H1 (cell line): ENCODE measurements around the gene CEP72. TPM values are rescaled to one million over a fixed set of nuclear protein-coding genes. Genes with fewer than 3 reads are reported as not detected.

Experiments
- CTCF ChIA-PET: fragments of 300-600 bp; sonication (Branson Sonifier 250); formaldehyde crosslinking; loops from one replicate; lab custom pipeline; 2021; ENCODE audit not compliant: partially characterized antibody; lab: Charles Lee
- POLR2A ChIA-PET: fragments of 300-600 bp; sonication (Branson Sonifier 250); formaldehyde crosslinking; loops from one replicate; lab custom pipeline; 2021; ENCODE audit warnings: inconsistent platforms; ENCODE audit not compliant: partially characterized antibody; lab: Charles Lee
- DNase-seq, 2 experiments: peaks; one replicate each; pipeline versions ENCODE4 v3.0.0 to v3.0.0-alpha.2; 2010 to 2022; ENCODE audit warnings: low spot score in 2 of 2, low read depth in 1 of 2, mixed read lengths in 1 of 2
- FAIRE-seq: peaks from 2 replicates; lab custom pipeline; 2011; peaks lifted over from hg19 to GRCh38; lab: Jason Lieb, UNC
- H2AFZ ChIP-seq: 2 replicates; pipeline ENCODE4 v1.8.1; 2012; ENCODE audit warnings: low read length, inconsistent platforms
- H2AK5ac ChIP-seq: 2 replicates; pipeline ENCODE4 v1.6.1; 2013; ENCODE audit warnings: low read depth, low read length
- H2BK120ac ChIP-seq: replicated peaks from 2 replicates; pipeline ENCODE3; 2013; ENCODE audit warnings: low read depth, low read length, inconsistent platforms
- H2BK12ac ChIP-seq: 2 replicates; pipeline ENCODE4 v1.6.1; 2013; ENCODE audit warnings: low read depth, low read length
- H2BK15ac ChIP-seq: 2 replicates; pipeline ENCODE4 v1.6.1; 2013; ENCODE audit warnings: low read length
- H2BK20ac ChIP-seq: 2 replicates; pipeline ENCODE4 v1.6.1; 2013; ENCODE audit warnings: low read length
- H2BK5ac ChIP-seq: 2 replicates; pipeline ENCODE4 v1.6.1; 2013; ENCODE audit warnings: low read depth, low read length
- H3K14ac ChIP-seq: 2 replicates; pipeline ENCODE4 v1.6.1; 2013; ENCODE audit warnings: inconsistent platforms; ENCODE audit not compliant: insufficient read length
- H3K18ac ChIP-seq: 2 replicates; pipeline ENCODE4 v1.6.1; 2013; ENCODE audit warnings: low read length; ENCODE audit errors: extremely low read depth
- H3K23ac ChIP-seq: 2 replicates; pipeline ENCODE4 v1.6.1; 2013; ENCODE audit warnings: inconsistent platforms; ENCODE audit not compliant: insufficient read length
- H3K23me2 ChIP-seq: 2 replicates; pipeline ENCODE4 v1.6.1; 2013; ENCODE audit warnings: low read depth, low read length
- H3K27ac ChIP-seq: 2 replicates; pipeline ENCODE4 v1.6.1; 2011; ENCODE audit warnings: low read depth, low read length, inconsistent platforms
- H3K27me3 ChIP-seq, 4 experiments: replicated peaks in 1 of 4; 1 replicate in 1 of 4; 2 replicates in 3 of 4; pipeline versions ENCODE4 v1.6.1 to v1.8.1; 2011 to 2013; ENCODE audit warnings: low read length in 3 of 4, mild to moderate bottlenecking in 3 of 4, inconsistent platforms in 2 of 4, mixed read lengths in 2 of 4, moderate library complexity in 1 of 4; ENCODE audit not compliant: control insufficient read depth in 3 of 4, insufficient read depth in 3 of 4; ENCODE audit errors: extremely low read depth in 1 of 4
- H3K36me3 ChIP-seq, 4 experiments: 2 replicates each; pipeline versions ENCODE4 v1.6.1 to v1.8.1; 2011 to 2013; ENCODE audit warnings: mild to moderate bottlenecking in 4 of 4, low read length in 3 of 4, moderate library complexity in 2 of 4, control low read depth in 1 of 4, inconsistent platforms in 1 of 4; ENCODE audit not compliant: insufficient read depth in 4 of 4, control insufficient read depth in 2 of 4
- H3K4ac ChIP-seq: replicated peaks from 2 replicates; pipeline ENCODE3; 2013; ENCODE audit warnings: low read length, low read depth, mixed read lengths, inconsistent platforms; ENCODE audit not compliant: insufficient read length
- H3K4me1 ChIP-seq, 4 experiments: replicated peaks in 1 of 4; 1 replicate in 1 of 4; 2 replicates in 3 of 4; pipeline versions ENCODE4 v1.6.1 to v1.8.1; 2011 to 2013; ENCODE audit warnings: low read length in 3 of 4, inconsistent platforms in 2 of 4, mixed read lengths in 1 of 4; ENCODE audit not compliant: insufficient read depth in 4 of 4, control insufficient read depth in 3 of 4
- H3K4me2 ChIP-seq, 2 experiments: 2 replicates each; pipeline versions ENCODE4 v1.6.1 to v1.8.1; 2011 to 2013; ENCODE audit warnings: low read depth in 2 of 2, low read length in 2 of 2, control low read depth in 1 of 2, inconsistent platforms in 1 of 2, mild to moderate bottlenecking in 1 of 2; ENCODE audit not compliant: insufficient read depth in 1 of 2
- H3K4me3 ChIP-seq, 4 experiments: fragments of 200-600, 300-600 bp in 1 of 4; sonication (generic), shearing (Covaris generic), sonication (Bioruptor Twin) in 1 of 4; 2 replicates each; pipeline versions ENCODE4 v1.5.1 to v1.8.1; 2011 to 2016; ENCODE audit warnings: low read length in 4 of 4, low read depth in 3 of 4, control low read depth in 2 of 4, inconsistent platforms in 2 of 4, mild to moderate bottlenecking in 2 of 4, mixed read lengths in 1 of 4, moderate library complexity in 1 of 4; ENCODE audit not compliant: insufficient read depth in 2 of 4; ENCODE audit errors: extremely low read depth in 1 of 4
- H3K56ac ChIP-seq: replicated peaks from 2 replicates; pipeline ENCODE3; 2013; ENCODE audit warnings: low read depth, mild to moderate bottlenecking, mixed read lengths, low read length, inconsistent platforms; ENCODE audit not compliant: insufficient read length
- H3K79me1 ChIP-seq: 2 replicates; pipeline ENCODE4 v1.6.1; 2013; ENCODE audit warnings: low read depth, low read length, control low read depth
- H3K79me2 ChIP-seq, 2 experiments: 2 replicates each; pipeline versions ENCODE4 v1.6.1 to v1.8.1; 2012 to 2013; ENCODE audit warnings: low read length in 2 of 2, mild to moderate bottlenecking in 2 of 2, inconsistent platforms in 1 of 2; ENCODE audit not compliant: insufficient read depth in 2 of 2, control insufficient read depth in 1 of 2
- H3K9ac ChIP-seq, 4 experiments: replicated peaks in 1 of 4; 1 replicate in 1 of 4; 2 replicates in 3 of 4; pipeline versions ENCODE4 v1.6.1 to v1.8.1; 2011 to 2013; ENCODE audit warnings: low read depth in 3 of 4, low read length in 3 of 4, control low read depth in 2 of 4, mild to moderate bottlenecking in 2 of 4, moderate library complexity in 2 of 4, inconsistent platforms in 1 of 4; ENCODE audit errors: extremely low read depth in 1 of 4
- H3K9me3 ChIP-seq, 2 experiments: 2 replicates each; pipeline versions ENCODE4 v1.6.1 to v1.8.1; 2012 to 2013; ENCODE audit warnings: mild to moderate bottlenecking in 2 of 2, moderate library complexity in 2 of 2, control low read depth in 1 of 2, inconsistent platforms in 1 of 2, low read depth in 1 of 2, low read length in 1 of 2, mixed read lengths in 1 of 2; ENCODE audit not compliant: insufficient read depth in 2 of 2
- H4K20me1 ChIP-seq, 2 experiments: replicated peaks in 1 of 2; 2 replicates each; pipeline versions ENCODE3 to v1.8.1; 2011 to 2013; ENCODE audit warnings: inconsistent platforms in 2 of 2, low read length in 2 of 2, mild to moderate bottlenecking in 1 of 2; ENCODE audit not compliant: insufficient read depth in 2 of 2, control insufficient read depth in 1 of 2
- H4K5ac ChIP-seq: 2 replicates; pipeline ENCODE4 v1.6.1; 2013; ENCODE audit warnings: low read length, low read depth, mixed read lengths, inconsistent platforms; ENCODE audit not compliant: insufficient read length
- H4K8ac ChIP-seq: 2 replicates; pipeline ENCODE4 v1.8.0; 2013; ENCODE audit warnings: mild to moderate bottlenecking, moderate library complexity, low read length, inconsistent platforms; ENCODE audit not compliant: insufficient read depth; ENCODE audit errors: extremely low read depth
- H4K91ac ChIP-seq: replicated peaks from 2 replicates; pipeline ENCODE3; 2013; ENCODE audit warnings: low read length, mixed read lengths, inconsistent platforms; ENCODE audit not compliant: insufficient read length
- BCL11A ChIP-seq, 2 experiments: IDR thresholded peaks; one replicate each; pipeline ENCODE4 v1.6.1; 2011; ENCODE audit warnings: low read depth in 2 of 2, low read length in 2 of 2, mild to moderate bottlenecking in 2 of 2
- CHD2 ChIP-seq: IDR thresholded peaks from 2 replicates; pipeline ENCODE4 v1.6.1; 2012; ENCODE audit warnings: low read length, improper control_type of control experiment
- CREB1 ChIP-seq: IDR thresholded peaks from 2 replicates; pipeline ENCODE4 v1.6.1; 2012; ENCODE audit warnings: inconsistent platforms
- CTCF ChIP-seq, 3 experiments: IDR thresholded peaks; 1 replicate in 2 of 3; 2 replicates in 1 of 3; pipeline versions ENCODE4 v1.5.1 to v1.6.1; 2011; ENCODE audit warnings: low read length in 3 of 3, mild to moderate bottlenecking in 3 of 3, inconsistent platforms in 2 of 3, low read depth in 1 of 3, moderate library complexity in 1 of 3; ENCODE audit not compliant: insufficient read depth in 1 of 3; ENCODE audit errors: control extremely low read depth in 1 of 3
- JUND ChIP-seq: IDR thresholded peaks from 2 replicates; pipeline ENCODE4 v1.6.1; 2011; ENCODE audit warnings: mild to moderate bottlenecking, improper control_type of control experiment, low read length
- KDM4A ChIP-seq: IDR thresholded peaks from one replicate; pipeline ENCODE4 v1.7.1; 2012; ENCODE audit warnings: low read depth, mild to moderate bottlenecking, moderate library complexity, low read length, inconsistent platforms; ENCODE audit not compliant: severe bottlenecking
- MAX ChIP-seq: IDR thresholded peaks from 2 replicates; pipeline ENCODE4 v1.6.1; 2012; ENCODE audit warnings: inconsistent platforms
- NANOG ChIP-seq: IDR thresholded peaks from 2 replicates; pipeline ENCODE4 v1.6.1; 2011; ENCODE audit warnings: low read length, low read depth, mild to moderate bottlenecking, inconsistent platforms; ENCODE audit not compliant: insufficient read depth, poor library complexity, severe bottlenecking
- POLR2A ChIP-seq, 2 experiments: IDR thresholded peaks; 1 replicate in 1 of 2; 2 replicates in 1 of 2; pipeline ENCODE4 v1.6.1; 2011; ENCODE audit warnings: low read depth in 2 of 2, low read length in 2 of 2, mild to moderate bottlenecking in 2 of 2; ENCODE audit errors: control extremely low read depth in 1 of 2
- RXRA ChIP-seq: IDR thresholded peaks from 2 replicates; pipeline ENCODE4 v1.6.1; 2011; ENCODE audit warnings: low read depth, mild to moderate bottlenecking, low read length, moderate library complexity; ENCODE audit not compliant: insufficient read depth
- ZNF274 ChIP-seq: IDR thresholded peaks from 2 replicates; pipeline ENCODE4 v1.7.0; 2012; ENCODE audit warnings: low read length, borderline replicate concordance; ENCODE audit errors: extremely low read depth
- WGBS, 2 experiments: shearing (Covaris generic) in 1 of 2; methylation state at CpG; one replicate each; pipeline versions ENCODE4 v1.1.6 to v1.1.7; 2013 to 2015; ENCODE audit warnings: low lambda C conversion rate in 2 of 2, mixed read lengths in 2 of 2, inconsistent platforms in 1 of 2, low coverage in 1 of 2, missing lambda C conversion rate in 1 of 2; ENCODE audit not compliant: insufficient replicate concordance in 2 of 2, insufficient coverage in 1 of 2, insufficient read length in 1 of 2; ENCODE audit errors: extremely low coverage in 1 of 2, missing lambda C conversion rate in 1 of 2; 5-methylcytosine and 5-hydroxymethylcytosine counted together
- polyA plus RNA-seq, 7 experiments: library from polyadenylated mRNA; depleted of rRNA in 3 of 7; stranded (reverse) in 5 of 7; unstranded in 2 of 7; fragments of >200 nt in 5 of 7; fragments of 200-250 nt in 2 of 7; gene quantifications; 1 replicate in 5 of 7; 2 replicates in 1 of 7; 4 replicates in 1 of 7; pipeline versions ENCODE4 v1.2.1 to v1.2.3, GENCODE V29; 2011 to 2013; ENCODE audit warnings: missing spikeins in 2 of 7, mixed read lengths in 2 of 7
- total RNA-seq: library from RNA; stranded (reverse); fragmentation: NEBNext Ultra II Directional; extraction: Animal tissue kit (Norgen Biotek cat#: 25700); gene quantifications from 2 replicates; pipeline ENCODE4 v1.2.1, GENCODE V29; 2021

The CEP72 gene
- total and polyA plus RNA-seq, 2 of the 8 experiments (the other 6 are each of a cell fraction or from before 2014, with no cell fraction given): 13.1 to 19.6 TPM

- H2BK15ac ChIP-seq: no peak overlapping the region
- DNase-seq (peak in 1 of 2 experiments; percentile 10), FAIRE-seq (no peak)
- H3K4me2 ChIP-seq: no peak overlapping the region
- no peak overlapping the region for H3K23ac ChIP-seq
- no peaks in the 10 kb centered on the region for H3K9me3 ChIP-seq
- no peaks in the 10 kb centered on the region for H3K27me3 ChIP-seq
- 92% methylated on average over 8 of the region's 8 CpGs; no CpG with 5 or more reads in 1 of the 2 experiments for WGBS, 2 experiments
- no peak overlapping the region for H3K14ac ChIP-seq
- no peak overlapping the region for H2BK12ac ChIP-seq
- H3K9ac ChIP-seq: no peak overlapping the region
- ChIA-PET CTCF (interaction anchor here (1.6 kb wide), 1 partner anchor 92 kb away, joined by 5 read pairs; no protein-coding TSS in a partner anchor), POLR2A (no interaction called here)
- H4K91ac ChIP-seq: no peak overlapping the region
- no peak overlapping the region for H4K5ac ChIP-seq
- H3K4me3 ChIP-seq: no peak overlapping the region
- H2AFZ ChIP-seq: no peak overlapping the region
- H3K23me2 ChIP-seq: no peaks in the 10 kb centered on the region; the same call in 1 of the 2 replicates
- H2BK120ac ChIP-seq: no peak overlapping the region
- H4K20me1 ChIP-seq: peaks cover 9 to 17% of the 10 kb centered on the region in 2 experiments
- no peak overlapping the region for H4K8ac ChIP-seq
- peaks cover 17% of the 10 kb centered on the region for H3K79me1 ChIP-seq
- no peaks in the 10 kb centered on the region for H3K4me1 ChIP-seq
- H3K27ac ChIP-seq: no peak overlapping the region
- H2BK20ac ChIP-seq: no peak overlapping the region
- H3K36me3 ChIP-seq: peaks cover 13 to 37% (median 34%) of the 10 kb centered on the region in 4 experiments
- H2BK5ac ChIP-seq: no peak overlapping the region
- no peak overlapping the region for H3K56ac ChIP-seq
- peaks cover 7 to 24% of the 10 kb centered on the region in 2 experiments for H3K79me2 ChIP-seq
- H3K18ac ChIP-seq: no peak overlapping the region
- no peak overlapping the region for H2AK5ac ChIP-seq
- H3K4ac ChIP-seq: no peak overlapping the region
- TF ChIP-seq KDM4A (no peak), NANOG (no peak), BCL11A (IDR thresholded peaks at IDR 0.05; ENCODE audit: low read depth in 2 of 2, low read length in 2 of 2) (no peak), POLR2A (IDR thresholded peaks at IDR 0.05; ENCODE audit: control extremely low read depth in 1 of 2, low read depth in 2 of 2, low read length in 2 of 2) (no peak), RXRA (no peak), JUND (no peak), CHD2 (no peak), CTCF (IDR thresholded peaks at IDR 0.05; ENCODE audit: control extremely low read depth in 1 of 3, insufficient read depth in 1 of 3, low read depth in 1 of 3, low read length in 3 of 3) (no peak), ZNF274 (no peak), CREB1 (no peak), MAX (no peak)
Observed at GRCh38 chr5:620586-621180, 8.5 kb downstream of the CEP72 start.
